ENCODE measurements around the gene OTUD5.

The OTUD5 gene

GRCh38 chrX:48948589-48948988 is 8.8 kb downstream of the OTUD5 start:
- no peaks in the 10 kb centered on the region for H3K4me1 ChIP-seq (ENCODE audit: control insufficient read depth, low read depth, low read length)
- no peak overlapping the region for H3K4me3 ChIP-seq (ENCODE audit: low read length)
- H3K9ac ChIP-seq (ENCODE audit: low read length), result no peak overlapping the region
- no peaks in the 10 kb centered on the region for H3K27me3 ChIP-seq (ENCODE audit: control insufficient read depth, insufficient read depth, low read length)
- no peak overlapping the region for H3K27ac ChIP-seq (ENCODE audit: low read length)
- no peaks in the 10 kb centered on the region for H3K9me3 ChIP-seq (ENCODE audit: control insufficient read depth, low read depth, low read length)
- peaks cover 3% of the 10 kb centered on the region for H3K36me3 ChIP-seq (ENCODE audit: control insufficient read depth, low read depth, low read length)

- no peaks in the 10 kb centered on the region for H3K4me1 ChIP-seq (ENCODE audit: control insufficient read depth, low read depth, low read length)
- H3K36me3 ChIP-seq (ENCODE audit: control insufficient read depth, low read depth, low read length), result peaks cover 5% of the 10 kb centered on the region
- H3K4me3 ChIP-seq (ENCODE audit: low read length), result no peak overlapping the region
- H3K9ac ChIP-seq (ENCODE audit: low read length), result no peak overlapping the region
- no peaks in the 10 kb centered on the region for H3K9me3 ChIP-seq (ENCODE audit: control insufficient read depth, low read depth, low read length)
- no peaks in the 10 kb centered on the region for H3K27me3 ChIP-seq (ENCODE audit: control insufficient read depth, insufficient read depth, low read length)
- no peak overlapping the region for H3K27ac ChIP-seq (ENCODE audit: low read length)
These were observed 11.7 kb downstream of the OTUD5 start for GRCh38 chrX:48945517-48946348.

DNA sequence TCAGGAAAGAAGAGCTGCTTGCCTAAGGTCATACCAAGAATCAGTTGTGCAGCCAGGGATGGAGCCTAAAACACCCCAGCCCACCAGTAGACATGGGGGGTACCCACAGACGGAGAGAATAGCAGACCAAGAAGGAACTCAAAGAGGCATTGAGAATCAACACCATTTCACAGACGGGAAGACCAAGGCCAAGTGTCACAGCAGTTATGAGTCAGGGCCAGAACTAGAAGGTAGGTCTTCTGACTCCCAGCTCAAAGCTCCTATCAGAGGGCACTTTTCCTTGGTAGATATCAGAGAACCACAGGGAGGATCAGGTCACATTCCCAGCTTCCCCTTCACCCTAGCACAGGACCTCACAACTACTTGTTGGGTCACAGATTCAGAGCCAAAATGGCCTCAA is 14.5 kb downstream of the OTUD5 start:
- Histone ChIP-seq H3K4me1 (ENCODE audit: control insufficient read depth, low read depth, low read length) (peaks cover 3% of the 10 kb centered on the region), H3K9ac (ENCODE audit: low read length) (no peak overlapping the region)

GRCh38 chrX:48940404-48940955 is 16.9 kb downstream of the OTUD5 start:
- Histone ChIP-seq H3K4me1 (ENCODE audit: control insufficient read depth, low read depth, low read length) (peaks cover 9% of the 10 kb centered on the region), H3K27ac (ENCODE audit: low read length) (no peak overlapping the region), H3K9ac (ENCODE audit: low read length) (no peak overlapping the region)

More for the DNA sequence above, 14.5 kb downstream of the OTUD5 start:
- Histone ChIP-seq H3K9me3 (ENCODE audit: control insufficient read depth, low read depth, low read length) (no peaks in the 10 kb centered on the region), H3K27me3 (ENCODE audit: control insufficient read depth, insufficient read depth, low read length) (no peaks in the 10 kb centered on the region), H3K27ac (ENCODE audit: low read length) (no peak overlapping the region), H3K36me3 (ENCODE audit: control insufficient read depth, low read depth, low read length) (peaks cover 11% of the 10 kb centered on the region), H3K4me3 (ENCODE audit: low read length) (no peak overlapping the region)

GRCh38 chrX:48939524-48940228 is 17.7 kb downstream of the OTUD5 start:
- peaks cover 9% of the 10 kb centered on the region for H3K4me1 ChIP-seq (ENCODE audit: control insufficient read depth, low read depth, low read length)
- peaks cover 18% of the 10 kb centered on the region for H3K36me3 ChIP-seq (ENCODE audit: control insufficient read depth, low read depth, low read length)
- no peak overlapping the region for H3K4me3 ChIP-seq (ENCODE audit: low read length)
- no peak overlapping the region for H3K27ac ChIP-seq (ENCODE audit: low read length)
- no peak overlapping the region for H3K9ac ChIP-seq (ENCODE audit: low read length)
- no peaks in the 10 kb centered on the region for H3K27me3 ChIP-seq (ENCODE audit: control insufficient read depth, insufficient read depth, low read length)
- no peaks in the 10 kb centered on the region for H3K9me3 ChIP-seq (ENCODE audit: control insufficient read depth, low read depth, low read length)

More at GRCh38 chrX:48940404-48940955, 16.9 kb downstream of the OTUD5 start:
- Histone ChIP-seq H3K36me3 (ENCODE audit: control insufficient read depth, low read depth, low read length) (peaks cover 11% of the 10 kb centered on the region), H3K27me3 (ENCODE audit: control insufficient read depth, insufficient read depth, low read length) (no peaks in the 10 kb centered on the region), H3K9me3 (ENCODE audit: control insufficient read depth, low read depth, low read length) (no peaks in the 10 kb centered on the region), H3K4me3 (ENCODE audit: low read length) (no peak overlapping the region)

DNA sequence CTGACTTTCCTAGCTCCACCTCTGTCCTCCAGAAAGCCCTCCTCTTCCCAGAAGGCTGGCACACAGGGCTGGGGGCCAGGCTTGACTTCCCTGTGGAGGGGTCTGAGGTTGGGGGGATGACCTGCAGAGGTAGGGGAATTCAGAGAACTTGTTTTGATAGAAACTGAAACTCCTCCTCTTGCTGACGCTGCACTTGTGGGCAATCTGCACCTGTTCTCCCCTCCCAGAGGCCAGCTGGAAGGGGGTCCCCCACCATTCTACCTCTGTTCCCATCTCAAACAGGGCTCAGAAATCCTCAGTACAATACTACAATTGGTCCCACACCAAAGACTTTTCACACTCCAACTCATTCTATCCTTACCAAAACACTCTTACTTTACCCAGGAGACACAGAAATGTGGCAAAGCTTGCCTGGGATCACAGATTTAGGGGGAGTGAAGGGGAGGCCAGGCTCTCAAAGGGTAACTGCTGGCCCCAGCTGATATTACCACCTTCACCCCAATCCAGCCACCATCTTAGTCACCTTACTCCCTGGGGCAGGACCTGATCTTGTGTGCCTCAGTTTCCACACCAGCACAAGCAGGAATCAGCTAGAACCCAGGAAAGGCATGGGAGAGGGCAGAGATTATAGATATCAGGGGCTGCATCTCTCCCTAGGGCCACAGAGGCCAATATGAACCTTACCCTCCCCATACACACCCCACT is 18.5 kb downstream of the OTUD5 start:
- H3K36me3 ChIP-seq (ENCODE audit: control insufficient read depth, low read depth, low read length), result peaks cover 26% of the 10 kb centered on the region

GRCh38 chrX:48937054-48937907 is 20.1 kb downstream of the OTUD5 start:
- H3K27me3 ChIP-seq (ENCODE audit: control insufficient read depth, insufficient read depth, low read length), result no peaks in the 10 kb centered on the region
- H3K4me1 ChIP-seq (ENCODE audit: control insufficient read depth, low read depth, low read length), result peaks cover 9% of the 10 kb centered on the region
- peaks cover 31% of the 10 kb centered on the region for H3K36me3 ChIP-seq (ENCODE audit: control insufficient read depth, low read depth, low read length)
- H3K27ac ChIP-seq (ENCODE audit: low read length), result no peak overlapping the region
- peak overlapping the region; percentile 22 for H3K4me3 ChIP-seq (ENCODE audit: low read length)
- H3K9me3 ChIP-seq (ENCODE audit: control insufficient read depth, low read depth, low read length), result no peaks in the 10 kb centered on the region
- H3K9ac ChIP-seq (ENCODE audit: low read length), result no peak overlapping the region

More for the DNA sequence above, 18.5 kb downstream of the OTUD5 start:
- Histone ChIP-seq H3K9ac (ENCODE audit: low read length) (no peak overlapping the region), H3K27ac (ENCODE audit: low read length) (no peak overlapping the region), H3K4me1 (ENCODE audit: control insufficient read depth, low read depth, low read length) (peaks cover 9% of the 10 kb centered on the region), H3K9me3 (ENCODE audit: control insufficient read depth, low read depth, low read length) (no peaks in the 10 kb centered on the region), H3K4me3 (ENCODE audit: low read length) (no peak overlapping the region), H3K27me3 (ENCODE audit: control insufficient read depth, insufficient read depth, low read length) (no peaks in the 10 kb centered on the region)

- Histone ChIP-seq H3K27ac (ENCODE audit: low read length) (no peak overlapping the region), H3K36me3 (ENCODE audit: control insufficient read depth, low read depth, low read length) (peaks cover 31% of the 10 kb centered on the region), H3K4me3 (ENCODE audit: low read length) (no peak overlapping the region), H3K4me1 (ENCODE audit: control insufficient read depth, low read depth, low read length) (peaks cover 9% of the 10 kb centered on the region), H3K27me3 (ENCODE audit: control insufficient read depth, insufficient read depth, low read length) (no peaks in the 10 kb centered on the region), H3K9ac (ENCODE audit: low read length) (no peak overlapping the region), H3K9me3 (ENCODE audit: control insufficient read depth, low read depth, low read length) (no peaks in the 10 kb centered on the region)
These were observed 20.9 kb downstream of the OTUD5 start for GRCh38 chrX:48936429-48937053.

DNA sequence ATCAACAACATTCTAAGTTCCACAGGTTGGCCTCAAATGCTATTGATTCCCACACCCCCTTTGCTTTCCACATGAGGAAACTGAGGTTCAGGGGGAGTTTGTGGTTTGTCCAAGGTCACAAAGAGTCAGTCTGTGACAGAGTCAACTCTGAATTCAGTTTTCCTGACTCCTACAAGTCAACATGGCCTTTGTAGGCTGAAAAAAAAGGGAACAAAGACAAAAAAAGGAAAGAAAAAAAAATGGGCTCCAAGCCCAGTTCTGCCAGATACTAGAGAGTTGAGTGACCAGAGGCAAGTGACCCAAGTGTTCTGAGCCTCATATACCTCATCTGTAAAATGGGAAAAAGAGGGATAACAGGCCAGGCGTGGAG is 22.1 kb downstream of the OTUD5 start:
- H3K9me3 ChIP-seq (ENCODE audit: control insufficient read depth, low read depth, low read length), result no peaks in the 10 kb centered on the region
- H3K9ac ChIP-seq (ENCODE audit: low read length), result no peak overlapping the region
- peaks cover 9% of the 10 kb centered on the region for H3K4me1 ChIP-seq (ENCODE audit: control insufficient read depth, low read depth, low read length)
- H3K27ac ChIP-seq (ENCODE audit: low read length), result no peak overlapping the region
- H3K36me3 ChIP-seq (ENCODE audit: control insufficient read depth, low read depth, low read length), result peaks cover 33% of the 10 kb centered on the region
- H3K27me3 ChIP-seq (ENCODE audit: control insufficient read depth, insufficient read depth, low read length), result no peaks in the 10 kb centered on the region
- no peak overlapping the region for H3K4me3 ChIP-seq (ENCODE audit: low read length)

DNA sequence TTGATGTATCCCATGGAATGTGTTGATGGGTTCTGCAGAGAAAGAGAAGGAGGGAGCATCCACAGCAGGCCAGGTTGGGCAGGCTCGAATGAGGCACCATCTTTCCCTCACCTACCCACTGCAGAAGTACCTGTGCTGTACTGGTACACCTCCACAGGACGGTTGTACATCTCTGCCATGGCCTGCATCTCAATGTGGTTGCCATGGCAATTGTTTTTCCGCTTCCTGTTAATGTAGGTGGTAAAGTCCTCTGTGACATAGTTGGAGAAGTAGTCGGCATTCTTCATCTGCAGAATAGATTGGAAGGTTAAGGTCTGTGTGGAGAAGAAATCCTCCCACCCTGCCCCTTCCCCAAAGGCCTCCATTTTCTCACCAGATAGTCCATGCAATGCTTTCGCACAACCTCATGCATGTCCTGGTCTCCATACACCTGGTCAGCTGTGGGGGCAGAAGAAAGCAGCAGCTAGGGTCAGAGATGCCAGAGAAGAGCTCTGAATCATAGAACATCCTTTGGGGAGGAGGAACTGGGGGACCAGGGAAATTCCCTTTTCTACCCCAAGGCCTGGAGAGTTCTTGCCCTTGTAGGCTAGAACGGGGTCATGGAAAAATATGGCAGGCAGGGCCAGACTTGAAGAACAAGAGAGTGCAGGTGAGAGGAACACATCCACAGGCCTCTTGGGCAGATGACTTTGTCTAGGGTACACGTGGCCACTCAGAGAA is 22.7 kb downstream of the OTUD5 start:
- Histone ChIP-seq H3K4me3 (ENCODE audit: low read length) (no peak overlapping the region), H3K36me3 (ENCODE audit: control insufficient read depth, low read depth, low read length) (peaks cover 29% of the 10 kb centered on the region), H3K27me3 (ENCODE audit: control insufficient read depth, insufficient read depth, low read length) (no peaks in the 10 kb centered on the region), H3K27ac (ENCODE audit: low read length) (no peak overlapping the region), H3K9ac (ENCODE audit: low read length) (no peak overlapping the region), H3K9me3 (ENCODE audit: control insufficient read depth, low read depth, low read length) (no peaks in the 10 kb centered on the region), H3K4me1 (ENCODE audit: control insufficient read depth, low read depth, low read length) (peaks cover 9% of the 10 kb centered on the region)

All from iPS-18a (cell line).